ENCODE measurements around the gene MAP10. TPM values are rescaled to one million over a fixed set of nuclear protein-coding genes. Genes with fewer than 3 reads are reported as not detected.

The MAP10 gene
- total RNA-seq, 4 donors from 2014 or later = 1.7 to 3.2 (median 2.5) TPM

DNA sequence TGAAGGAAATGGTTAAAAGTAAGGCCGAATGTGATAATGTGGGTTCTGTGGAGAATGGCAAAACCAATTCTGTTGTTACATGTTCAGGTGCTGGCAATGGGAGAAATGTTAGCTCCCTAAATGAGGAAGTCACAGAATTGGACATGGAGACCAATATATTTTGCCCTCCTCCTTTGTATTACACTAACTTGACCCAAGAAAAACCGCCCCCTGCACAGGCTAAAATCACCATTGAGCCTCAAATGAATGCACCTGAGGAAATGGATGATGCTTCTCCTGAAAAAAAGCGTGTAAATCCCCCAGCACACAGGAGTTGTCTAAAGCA is 932 bp downstream of the MAP10 start:
- Histone ChIP-seq H3K36me3 (no peaks in the 10 kb centered on the region), H3K9me3 (no peaks in the 10 kb centered on the region), H3K4me3 (peak overlapping the region; percentile 60 to 78 (median 64)), H3K4me1 (peaks cover 0 to 10% (median 5%) of the 10 kb centered on the region in 4 donors), H3K27me3 (no peaks in the 10 kb centered on the region), H3K27ac (peak overlapping the region in 3 of 4 donors; percentile 66 to 83 (median 72))
- TF ChIP-seq, protein P1, sequence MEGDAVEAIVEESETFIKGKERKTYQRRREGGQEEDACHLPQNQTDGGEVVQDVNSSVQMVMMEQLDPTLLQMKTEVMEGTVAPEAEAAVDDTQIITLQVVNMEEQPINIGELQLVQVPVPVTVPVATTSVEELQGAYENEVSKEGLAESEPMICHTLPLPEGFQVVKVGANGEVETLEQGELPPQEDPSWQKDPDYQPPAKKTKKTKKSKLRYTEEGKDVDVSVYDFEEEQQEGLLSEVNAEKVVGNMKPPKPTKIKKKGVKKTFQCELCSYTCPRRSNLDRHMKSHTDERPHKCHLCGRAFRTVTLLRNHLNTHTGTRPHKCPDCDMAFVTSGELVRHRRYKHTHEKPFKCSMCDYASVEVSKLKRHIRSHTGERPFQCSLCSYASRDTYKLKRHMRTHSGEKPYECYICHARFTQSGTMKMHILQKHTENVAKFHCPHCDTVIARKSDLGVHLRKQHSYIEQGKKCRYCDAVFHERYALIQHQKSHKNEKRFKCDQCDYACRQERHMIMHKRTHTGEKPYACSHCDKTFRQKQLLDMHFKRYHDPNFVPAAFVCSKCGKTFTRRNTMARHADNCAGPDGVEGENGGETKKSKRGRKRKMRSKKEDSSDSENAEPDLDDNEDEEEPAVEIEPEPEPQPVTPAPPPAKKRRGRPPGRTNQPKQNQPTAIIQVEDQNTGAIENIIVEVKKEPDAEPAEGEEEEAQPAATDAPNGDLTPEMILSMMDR (IDR thresholded peaks at IDR 0.05) = no peak
- TF ChIP-seq POLR2A (IDR thresholded peaks at IDR 0.05) = no peak
- DNase-seq = no peak

- TF ChIP-seq, protein P1 (IDR thresholded peaks at IDR 0.05) = no peak
- no peak for TF ChIP-seq POLR2A (IDR thresholded peaks at IDR 0.05)
- no peaks in the 10 kb centered on the region for H3K27me3 ChIP-seq
- no peak for DNase-seq
- H3K4me1 ChIP-seq = peaks cover 0 to 3% (median 0%) of the 10 kb centered on the region in 4 donors
- no peaks in the 10 kb centered on the region for H3K36me3 ChIP-seq
- no peak overlapping the region for H3K4me3 ChIP-seq
- no peak overlapping the region for H3K27ac ChIP-seq
- no peaks in the 10 kb centered on the region for H3K9me3 ChIP-seq
These were observed 5.6 kb downstream of the MAP10 start for GRCh38 chr1:232810856-232811255.

DNA sequence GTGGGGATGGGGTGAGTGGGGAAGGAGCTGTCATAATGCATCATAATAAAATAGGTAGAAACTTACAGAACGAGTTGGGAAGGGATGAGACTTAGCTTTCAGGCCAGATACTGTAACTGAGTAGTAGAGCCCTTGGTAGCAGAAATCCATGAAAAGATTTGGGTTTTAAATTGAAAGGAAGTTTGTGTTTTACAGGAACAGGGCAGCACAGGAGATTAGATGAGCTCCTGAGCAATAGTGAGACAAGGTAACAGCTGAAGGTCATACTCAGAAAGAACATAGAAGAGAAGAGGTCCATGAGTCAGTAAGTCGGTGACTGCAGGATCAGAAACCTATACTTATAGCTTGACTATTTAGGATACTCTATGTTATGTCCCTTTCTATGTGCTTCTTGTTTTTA is 7.3 kb downstream of the MAP10 start:
- no peak overlapping the region for H3K27ac ChIP-seq
- DNase-seq = no peak
- TF ChIP-seq POLR2A (IDR thresholded peaks at IDR 0.05) = no peak
- TF ChIP-seq, protein P1 (IDR thresholded peaks at IDR 0.05) = no peak
- no peaks in the 10 kb centered on the region for H3K36me3 ChIP-seq
- no peak overlapping the region for H3K4me3 ChIP-seq
- H3K9me3 ChIP-seq = no peaks in the 10 kb centered on the region
- H3K27me3 ChIP-seq = no peaks in the 10 kb centered on the region
- no peaks in the 10 kb centered on the region for H3K4me1 ChIP-seq

DNA sequence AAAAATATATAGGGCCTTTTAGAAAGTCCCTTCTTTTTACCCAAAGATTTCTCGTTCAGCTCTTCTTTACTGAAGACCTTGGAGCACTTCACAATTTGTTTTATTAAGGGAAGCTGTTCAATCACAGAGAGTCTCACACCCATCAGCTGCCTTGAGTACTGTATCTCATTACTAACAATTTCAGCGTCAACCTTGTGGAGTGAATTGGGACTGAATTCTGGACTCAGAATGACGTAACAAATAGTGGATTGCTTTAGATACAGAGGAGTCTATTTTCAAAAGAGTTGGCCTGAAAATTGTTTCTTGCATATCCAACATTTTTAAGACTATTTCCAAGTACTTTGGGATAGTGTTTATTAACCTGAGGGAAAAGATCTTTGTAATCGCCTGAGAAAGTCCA is 7.9 kb downstream of the MAP10 start:
- no peak for DNase-seq
- no peaks in the 10 kb centered on the region for H3K27me3 ChIP-seq
- H3K9me3 ChIP-seq = no peaks in the 10 kb centered on the region
- H3K27ac ChIP-seq = no peak overlapping the region
- no peaks in the 10 kb centered on the region for H3K4me1 ChIP-seq
- no peaks in the 10 kb centered on the region for H3K36me3 ChIP-seq
- TF ChIP-seq, protein P1 (IDR thresholded peaks at IDR 0.05) = no peak
- TF ChIP-seq POLR2A (IDR thresholded peaks at IDR 0.05) = no peak
- no peak overlapping the region for H3K4me3 ChIP-seq

- no peaks in the 10 kb centered on the region for H3K9me3 ChIP-seq
- no peak for DNase-seq
- H3K27ac ChIP-seq = no peak overlapping the region
- H3K27me3 ChIP-seq = no peaks in the 10 kb centered on the region
- no peaks in the 10 kb centered on the region for H3K4me1 ChIP-seq
- no peaks in the 10 kb centered on the region for H3K36me3 ChIP-seq
- H3K4me3 ChIP-seq = no peak overlapping the region
- TF ChIP-seq, protein P1 (IDR thresholded peaks at IDR 0.05) = no peak
- TF ChIP-seq POLR2A (IDR thresholded peaks at IDR 0.05) = no peak
These were observed 8.5 kb downstream of the MAP10 start for GRCh38 chr1:232813760-232814159.

GRCh38 chr1:232816324-232816723 is 11.1 kb downstream of the MAP10 start:
- no peaks in the 10 kb centered on the region for H3K27me3 ChIP-seq
- TF ChIP-seq, protein P1 (IDR thresholded peaks at IDR 0.05) = no peak
- TF ChIP-seq POLR2A (IDR thresholded peaks at IDR 0.05) = no peak
- no peaks in the 10 kb centered on the region for H3K9me3 ChIP-seq
- H3K36me3 ChIP-seq = no peaks in the 10 kb centered on the region
- H3K27ac ChIP-seq = no peak overlapping the region
- no peak for DNase-seq
- no peak overlapping the region for H3K4me3 ChIP-seq
- H3K4me1 ChIP-seq = no peaks in the 10 kb centered on the region

All from Peyer's patch (tissue), 4 donors.